Duodenal mucosa (tissue), 2 donors: Measurements from ENCODE around the gene GNAZ.

Experiments used
- H3K27ac ChIP-seq: one replicate; pipeline ENCODE4 v1.7.0; 2013; ENCODE audit warnings: low read depth, low read length
- H3K27me3 ChIP-seq, 2 donors: one replicate each; pipeline ENCODE4 v1.7.0; 2013; ENCODE audit warnings: low read length in 2 of 2, control low read depth in 1 of 2; ENCODE audit not compliant: insufficient read depth in 2 of 2, control insufficient read depth in 1 of 2
- H3K36me3 ChIP-seq, 2 donors: one replicate each; pipeline ENCODE4 v1.7.0; 2013; ENCODE audit warnings: low read length in 2 of 2, control low read depth in 1 of 2; ENCODE audit not compliant: insufficient read depth in 2 of 2, control insufficient read depth in 1 of 2
- H3K4me1 ChIP-seq, 2 donors: one replicate each; pipeline ENCODE4 v1.7.0; 2013; ENCODE audit warnings: low read length in 2 of 2, control low read depth in 1 of 2; ENCODE audit not compliant: insufficient read depth in 2 of 2, control insufficient read depth in 1 of 2
- H3K4me3 ChIP-seq, 2 donors: one replicate each; pipeline ENCODE4 v1.7.0; 2013; ENCODE audit warnings: low read length in 2 of 2, low read depth in 1 of 2
- H3K9ac ChIP-seq, 2 donors: one replicate each; pipeline ENCODE4 v1.7.0; 2013; ENCODE audit warnings: low read length in 2 of 2, low read depth in 1 of 2
- H3K9me3 ChIP-seq, 2 donors: one replicate each; pipeline ENCODE4 v1.7.0; 2013; ENCODE audit warnings: low read length in 2 of 2, control low read depth in 1 of 2; ENCODE audit not compliant: control insufficient read depth in 1 of 2

Gene GNAZ

GRCh38 chr22:23109079-23109347 lies 38.7 kb downstream of the GNAZ start:
- Histone ChIP-seq H3K9me3 (no peaks in the 10 kb centered on the region), H3K27me3 (no peaks in the 10 kb centered on the region), H3K4me3 (no peak overlapping the region), H3K36me3 (no peaks in the 10 kb centered on the region), H3K27ac (no peak overlapping the region), H3K4me1 (peaks cover 0 to 4% of the 10 kb centered on the region in 2 donors), H3K9ac (no peak overlapping the region)

- Histone ChIP-seq H3K9me3 (no peaks in the 10 kb centered on the region), H3K9ac (no peak overlapping the region), H3K4me1 (peaks cover 0 to 4% of the 10 kb centered on the region in 2 donors), H3K27me3 (no peaks in the 10 kb centered on the region), H3K4me3 (no peak overlapping the region), H3K27ac (no peak overlapping the region), H3K36me3 (no peaks in the 10 kb centered on the region)
Observed at GRCh38 chr22:23109441-23109978, 39.2 kb downstream of the GNAZ start.

GRCh38 chr22:23110190-23110921 lies 40.0 kb downstream of the GNAZ start:
- Histone ChIP-seq H3K9ac (no peak overlapping the region), H3K9me3 (no peaks in the 10 kb centered on the region), H3K27me3 (no peaks in the 10 kb centered on the region), H3K27ac (no peak overlapping the region), H3K4me1 (peaks cover 0 to 4% of the 10 kb centered on the region in 2 donors), H3K36me3 (no peaks in the 10 kb centered on the region), H3K4me3 (no peak overlapping the region)

GRCh38 chr22:23110922-23111527 lies 40.7 kb downstream of the GNAZ start:
- Histone ChIP-seq H3K27ac (no peak overlapping the region), H3K9ac (no peak overlapping the region), H3K36me3 (no peaks in the 10 kb centered on the region), H3K27me3 (no peaks in the 10 kb centered on the region), H3K4me1 (peaks cover 0 to 4% of the 10 kb centered on the region in 2 donors), H3K4me3 (no peak overlapping the region), H3K9me3 (no peaks in the 10 kb centered on the region)

GRCh38 chr22:23112472-23113012 lies 42.2 kb downstream of the GNAZ start:
- H3K27ac ChIP-seq, result no peak overlapping the region
- no peaks in the 10 kb centered on the region for H3K9me3 ChIP-seq
- no peak overlapping the region for H3K4me3 ChIP-seq
- no peaks in the 10 kb centered on the region for H3K27me3 ChIP-seq
- no peaks in the 10 kb centered on the region for H3K36me3 ChIP-seq
- no peak overlapping the region for H3K9ac ChIP-seq
- peaks cover 0 to 4% of the 10 kb centered on the region in 2 donors for H3K4me1 ChIP-seq

- no peaks in the 10 kb centered on the region for H3K9me3 ChIP-seq
Observed at GRCh38 chr22:23113067-23113846, 42.9 kb downstream of the GNAZ start.

GRCh38 chr22:23113847-23114720 lies 43.8 kb downstream of the GNAZ start:
- H3K27me3 ChIP-seq, result no peaks in the 10 kb centered on the region
- no peak overlapping the region for H3K9ac ChIP-seq
- no peaks in the 10 kb centered on the region for H3K36me3 ChIP-seq
- H3K4me1 ChIP-seq, result peaks cover 0 to 4% of the 10 kb centered on the region in 2 donors
- no peak overlapping the region for H3K4me3 ChIP-seq
- no peak overlapping the region for H3K27ac ChIP-seq
- no peaks in the 10 kb centered on the region for H3K9me3 ChIP-seq

More at GRCh38 chr22:23113067-23113846, 42.9 kb downstream of the GNAZ start:
- no peak overlapping the region for H3K9ac ChIP-seq
- H3K4me1 ChIP-seq, result peaks cover 0 to 4% of the 10 kb centered on the region in 2 donors
- no peaks in the 10 kb centered on the region for H3K27me3 ChIP-seq
- no peak overlapping the region for H3K27ac ChIP-seq
- no peak overlapping the region for H3K4me3 ChIP-seq
- no peaks in the 10 kb centered on the region for H3K36me3 ChIP-seq

GRCh38 chr22:23114721-23115020 lies 44.4 kb downstream of the GNAZ start:
- Histone ChIP-seq H3K9me3 (no peaks in the 10 kb centered on the region), H3K36me3 (no peaks in the 10 kb centered on the region), H3K27me3 (no peaks in the 10 kb centered on the region), H3K27ac (no peak overlapping the region), H3K4me3 (no peak overlapping the region), H3K4me1 (peaks cover 0 to 4% of the 10 kb centered on the region in 2 donors), H3K9ac (no peak overlapping the region)

- Histone ChIP-seq H3K4me3 (no peak overlapping the region), H3K9me3 (no peaks in the 10 kb centered on the region), H3K36me3 (no peaks in the 10 kb centered on the region), H3K4me1 (peaks cover 0 to 4% of the 10 kb centered on the region in 2 donors), H3K9ac (no peak overlapping the region), H3K27me3 (no peaks in the 10 kb centered on the region), H3K27ac (no peak overlapping the region)
Observed at GRCh38 chr22:23115369-23115768, 45.0 kb downstream of the GNAZ start.
